Frontal cortex (tissue), 4 donors: ENCODE data around the gene ATAD3C. TPM values are rescaled to one million over a fixed set of nuclear protein-coding genes. Genes with fewer than 3 reads are reported as not detected.
"Not testable (repeated sequence)": the region's sequence is repeated elsewhere in the genome, so short reads cannot be mapped to it uniquely, and the experiment has no call there.

Experiments
- DNase-seq, 2 donors: peaks; one replicate each; pipeline ENCODE4 v3.0.0; 2012; ENCODE audit warnings: low spot score in 2 of 2
- FAIRE-seq: peaks from 2 replicates; lab custom pipeline; 2012; peaks lifted over from hg19 to GRCh38; lab: Jason Lieb, UNC
- total RNA-seq: library from RNA; depleted of rRNA; stranded (reverse); fragments of >200 nt; gene quantifications from one replicate; pipeline ENCODE4 v1.2.3, GENCODE V29; 2014
- donor health status: control.
- donor health status: control.
- donor health status: control.

ATAD3C gene
- total RNA-seq, 1 donor from 2014 or later, result not detected

DNA sequence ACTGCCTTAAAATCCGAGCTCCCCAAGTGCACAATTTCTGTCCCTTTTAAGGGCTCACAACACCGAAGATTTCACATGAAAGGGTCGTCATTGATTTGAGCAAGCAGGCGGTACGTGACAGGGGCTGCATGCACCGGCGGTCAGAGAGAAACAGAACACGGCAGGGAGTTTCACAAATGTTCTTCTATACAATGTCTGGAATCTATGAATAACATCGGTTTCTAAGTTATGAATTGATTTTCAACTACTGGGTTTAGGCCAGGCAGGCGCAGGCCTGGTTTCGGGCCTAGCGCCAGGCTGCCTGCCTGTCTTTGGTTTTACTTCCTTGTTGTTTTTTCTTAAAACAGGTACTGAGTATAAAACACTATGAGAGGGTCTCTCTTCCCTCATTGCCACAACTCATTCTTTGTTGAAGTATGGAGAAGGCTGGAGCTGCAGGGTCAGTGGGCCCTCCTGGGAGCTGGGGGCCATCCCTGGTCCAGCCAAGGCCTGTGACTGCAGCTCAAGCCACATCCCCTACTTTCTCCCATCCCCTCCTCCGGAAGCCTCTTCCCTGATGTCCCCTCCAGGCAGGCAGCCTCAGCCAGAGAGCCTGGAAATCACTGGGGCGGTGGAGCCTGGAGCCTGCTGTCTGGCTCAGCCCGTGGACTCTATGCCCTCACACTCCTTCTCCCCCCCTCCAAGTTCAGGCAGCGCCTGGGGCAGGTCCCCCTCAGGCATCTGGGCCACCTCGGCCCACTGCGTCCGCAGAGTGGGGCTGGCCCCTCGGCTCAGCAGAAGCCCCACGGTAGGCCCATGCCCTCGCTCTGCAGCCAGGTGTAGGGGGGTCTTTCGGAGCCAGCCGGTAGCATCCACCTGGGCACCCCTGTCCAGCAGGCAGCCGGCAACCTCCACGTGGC is 30.8 kb upstream of the ATAD3C start:
- FAIRE-seq (no peak), DNase-seq (no peak)

DNA sequence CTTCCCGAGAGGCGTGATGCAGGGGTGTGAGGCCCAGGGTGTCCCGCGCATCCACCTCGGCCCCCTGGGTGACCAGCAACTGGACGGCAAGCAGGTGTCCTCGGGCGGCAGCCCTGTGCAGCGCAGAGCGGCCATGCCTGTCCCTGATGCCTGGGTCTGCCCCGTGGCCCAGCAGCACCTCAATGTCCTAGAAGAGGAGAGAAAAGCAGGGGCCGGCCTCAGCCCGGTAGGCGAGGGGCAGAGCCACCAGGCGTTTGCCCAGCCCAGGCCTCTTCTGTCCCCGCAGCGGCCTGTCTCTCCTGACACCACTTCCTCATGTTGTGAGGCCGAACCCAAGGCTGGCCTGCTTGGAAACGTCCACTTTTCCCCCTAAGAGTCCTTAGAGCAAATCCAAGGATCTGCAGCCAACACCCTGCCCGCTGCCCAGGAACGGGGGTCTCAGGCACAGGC is 30.1 kb upstream of the ATAD3C start:
- FAIRE-seq (no peak), DNase-seq (no peak)

DNA sequence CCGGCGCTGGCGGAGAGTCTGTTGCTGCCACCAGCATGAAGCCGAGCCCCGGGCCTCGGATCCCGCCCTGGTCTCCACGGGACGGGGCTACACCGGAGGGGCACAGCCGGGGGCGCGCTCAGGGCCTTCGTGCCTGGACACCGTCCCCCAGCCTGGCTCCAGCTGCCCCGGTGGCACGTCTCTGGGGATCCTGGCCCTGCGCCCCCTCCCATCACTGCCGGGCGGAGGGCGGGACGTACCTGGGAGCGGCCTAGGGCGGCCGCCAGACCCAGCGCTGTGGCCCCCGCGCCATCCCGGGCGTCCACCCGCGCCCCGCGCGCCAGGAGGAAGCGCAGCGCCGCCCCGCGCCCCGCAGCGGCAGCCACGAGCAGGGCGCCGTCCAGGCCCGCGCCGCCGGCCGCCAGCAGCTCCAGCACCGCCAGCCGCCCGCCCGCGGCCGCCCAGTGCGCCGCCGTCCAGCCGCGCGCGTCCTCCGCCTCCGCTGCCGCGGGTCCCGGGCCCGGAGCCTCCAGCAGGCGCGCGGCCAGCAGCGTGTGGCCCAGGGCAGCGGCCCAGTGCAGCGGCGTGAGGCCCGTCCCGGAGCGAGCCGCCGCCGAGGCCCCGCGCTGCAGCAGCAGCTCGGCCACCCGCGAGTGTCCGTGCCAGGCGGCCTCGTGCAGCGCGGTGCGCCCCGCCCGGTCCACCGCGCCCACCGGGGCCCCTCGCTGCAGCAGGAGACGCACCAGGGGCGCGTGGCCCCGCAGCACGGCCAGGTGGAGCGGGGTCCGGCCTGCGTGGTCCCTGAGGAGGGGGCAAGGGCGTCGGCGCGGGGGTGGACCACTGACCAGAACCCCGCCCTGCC is 29.5 kb upstream of the ATAD3C start:
- DNase-seq, result peak; percentile 73

DNA sequence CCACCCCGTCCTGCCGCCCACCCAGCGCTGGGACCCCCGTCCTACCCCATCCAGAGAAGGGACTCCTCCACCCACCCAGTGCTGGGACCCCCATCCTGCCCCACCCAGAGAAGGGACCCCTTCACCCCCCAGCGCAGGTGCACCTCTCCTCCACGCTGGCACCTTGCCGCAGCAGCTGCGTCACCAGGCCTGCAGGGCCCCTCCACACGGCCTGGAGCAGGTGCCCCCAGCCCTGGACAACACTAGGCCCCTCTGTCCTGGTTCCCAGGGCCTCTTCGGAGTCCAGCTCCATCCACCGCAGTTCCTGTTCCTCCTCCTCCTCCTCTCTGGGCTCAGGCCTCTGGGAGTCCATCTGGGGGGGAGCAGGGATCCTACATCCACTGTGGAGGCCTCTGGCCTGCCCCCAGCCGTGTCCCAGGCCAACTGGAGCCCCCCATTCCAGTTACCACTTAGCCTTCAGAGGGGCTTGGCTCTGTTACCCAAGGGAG is 28.8 kb upstream of the ATAD3C start:
- DNase-seq, result peak in 1 of 2 donors; percentile 35

More for the DNA sequence above, 29.5 kb upstream of the ATAD3C start:
- no peak for FAIRE-seq

DNA sequence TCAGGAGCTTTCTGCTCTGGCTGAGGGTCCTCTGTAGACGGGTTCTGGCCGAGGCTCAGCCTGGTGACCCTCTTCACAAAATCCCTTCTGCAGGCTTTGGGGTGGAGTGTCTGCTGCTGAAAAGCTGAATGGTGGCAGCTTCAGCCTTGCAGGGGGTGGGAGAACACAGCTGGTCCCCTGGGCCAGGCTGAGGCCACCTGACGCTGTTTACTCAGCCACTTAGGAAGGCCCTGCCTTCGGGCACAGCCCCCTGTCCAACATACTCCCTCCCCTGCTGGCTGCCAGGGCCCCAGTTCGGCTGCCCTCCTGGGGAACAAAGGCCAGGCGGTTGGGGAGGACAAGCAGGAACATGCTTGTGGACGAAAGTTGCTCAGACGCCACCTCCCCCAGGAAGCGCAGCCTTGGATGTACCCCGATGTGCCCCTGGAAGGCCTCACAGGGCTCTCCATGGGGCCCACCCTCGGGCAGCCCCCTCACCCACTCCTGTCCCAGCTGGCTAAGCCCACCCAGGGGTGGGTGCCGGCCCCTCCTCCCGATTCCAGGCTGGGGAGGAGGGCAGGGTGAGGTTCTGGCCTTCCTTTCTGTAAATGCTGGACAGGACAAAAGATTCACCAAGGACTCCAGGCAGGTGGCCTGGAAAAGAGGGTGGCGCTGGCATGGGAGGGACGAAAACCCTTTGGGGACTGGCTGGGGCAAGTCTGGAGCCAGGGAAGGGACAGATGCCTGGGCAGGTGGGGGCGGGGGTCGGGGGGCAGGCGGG is 28.2 kb upstream of the ATAD3C start, which contains the start of gene ANKRD65:
Gene ANKRD65 (minus strand): TSS at position 130 of the 760 bp plus-strand sequence. CDS start 271 bp downstream, outside the sequence.
- FAIRE-seq, result no peak
- peak; percentile 26 to 61 for DNase-seq

More for the DNA sequence above, 28.8 kb upstream of the ATAD3C start:
- no peak for FAIRE-seq

DNA sequence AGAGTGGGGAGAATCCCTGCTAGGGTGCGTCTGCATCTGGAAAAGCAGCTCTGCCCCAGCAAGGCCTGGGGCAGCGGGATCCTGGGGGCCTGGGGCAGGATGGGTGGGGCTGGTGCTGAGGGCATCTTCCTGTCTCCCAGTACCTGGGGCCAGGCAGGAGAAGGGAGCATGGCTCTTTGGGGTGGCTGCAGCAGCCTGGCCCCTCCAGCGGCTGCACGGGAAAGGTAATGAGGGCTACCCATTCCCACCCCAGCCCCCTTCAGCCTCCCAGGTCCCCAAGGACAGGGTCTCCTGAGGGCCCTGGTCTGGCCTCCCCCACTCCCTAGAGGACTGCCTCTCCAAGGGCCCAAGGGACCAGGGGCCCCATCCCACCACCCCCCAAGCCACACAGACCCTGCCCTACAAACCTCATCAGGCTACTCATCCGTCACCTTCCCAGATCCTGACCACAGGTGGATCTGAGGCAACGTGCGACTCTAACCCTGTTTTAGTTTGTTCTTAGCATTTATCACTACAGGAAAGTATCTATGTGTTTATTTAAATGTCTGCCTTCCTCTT is 27.5 kb upstream of the ATAD3C start:
- no peak for DNase-seq
- FAIRE-seq, result no peak

DNA sequence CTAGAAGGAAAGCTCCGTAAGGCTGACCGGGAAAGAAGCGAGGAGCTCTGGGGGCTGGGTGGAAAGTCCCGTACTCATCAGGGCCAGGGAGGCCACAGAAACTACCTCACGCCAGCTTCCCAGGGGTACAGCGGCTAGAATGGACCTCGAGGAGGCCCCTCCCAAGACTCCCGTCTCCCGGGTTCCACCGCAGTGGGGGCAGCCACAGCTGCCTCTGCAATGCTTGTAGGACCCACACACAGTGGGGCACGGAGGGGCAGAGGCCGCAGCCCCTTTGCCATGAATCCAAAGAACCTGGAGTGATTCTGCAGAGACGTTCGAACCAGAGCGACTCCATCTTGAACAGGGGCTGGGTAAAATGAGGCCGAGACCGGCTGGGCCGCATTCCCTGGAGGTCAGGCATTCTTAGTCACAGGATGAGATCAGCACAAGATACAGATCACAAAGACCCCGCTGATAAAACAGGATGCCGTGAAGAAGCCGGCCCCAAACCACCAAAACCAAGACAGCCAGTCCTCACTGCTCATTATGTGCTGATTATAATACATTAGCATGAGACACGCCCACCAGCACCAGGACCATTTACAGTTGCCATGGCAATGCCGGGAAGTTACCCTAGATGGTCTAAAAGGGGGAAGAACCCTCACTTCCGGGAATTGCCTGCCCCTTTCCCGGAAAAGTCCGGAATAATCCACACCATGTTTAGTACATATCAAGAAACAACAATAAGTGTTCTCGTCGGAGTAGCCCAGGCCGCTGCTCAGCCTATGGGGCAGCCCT is 26.8 kb upstream of the ATAD3C start:
- FAIRE-seq (no peak), DNase-seq (no peak)

DNA sequence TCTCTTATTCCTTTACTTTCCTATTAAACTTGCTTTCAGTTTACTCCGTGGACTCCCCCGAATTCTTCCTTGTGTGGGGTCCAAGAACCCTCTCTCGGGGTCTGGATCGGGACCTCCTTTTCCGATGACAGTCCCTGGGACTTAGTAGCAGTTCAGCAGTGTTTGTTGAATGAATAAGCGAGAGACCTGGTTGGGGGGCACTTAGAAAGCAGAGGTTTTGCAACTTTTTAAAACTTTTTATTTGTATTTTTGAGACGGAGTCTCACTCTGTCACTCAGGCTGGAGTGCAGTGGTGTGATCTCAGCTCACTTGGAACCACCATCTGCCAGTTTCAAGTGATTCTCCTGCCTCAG is 26.3 kb upstream of the ATAD3C start:
- no peak for FAIRE-seq
- DNase-seq, result no peak

DNA sequence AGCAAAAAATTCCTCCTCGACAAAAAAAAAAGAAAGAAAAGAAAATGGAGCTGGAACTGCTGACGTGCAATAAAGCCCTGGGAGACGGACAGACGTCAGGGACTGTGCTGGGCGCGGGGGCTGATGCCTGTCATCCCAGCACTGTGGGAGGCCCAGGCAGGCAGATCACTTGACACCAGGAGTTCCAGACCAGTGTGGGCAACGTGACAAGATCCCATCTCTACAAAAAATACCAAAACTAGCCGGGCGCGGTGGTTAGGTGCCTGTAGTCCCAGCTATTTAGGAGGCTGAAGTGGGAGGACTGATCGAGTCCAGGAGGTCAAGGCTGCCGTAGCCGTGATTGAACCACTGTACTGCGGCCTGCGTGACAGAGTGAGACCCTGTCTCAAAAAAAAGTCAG is 24.8 kb upstream of the ATAD3C start:
- FAIRE-seq, result no peak
- no peak for DNase-seq

DNA sequence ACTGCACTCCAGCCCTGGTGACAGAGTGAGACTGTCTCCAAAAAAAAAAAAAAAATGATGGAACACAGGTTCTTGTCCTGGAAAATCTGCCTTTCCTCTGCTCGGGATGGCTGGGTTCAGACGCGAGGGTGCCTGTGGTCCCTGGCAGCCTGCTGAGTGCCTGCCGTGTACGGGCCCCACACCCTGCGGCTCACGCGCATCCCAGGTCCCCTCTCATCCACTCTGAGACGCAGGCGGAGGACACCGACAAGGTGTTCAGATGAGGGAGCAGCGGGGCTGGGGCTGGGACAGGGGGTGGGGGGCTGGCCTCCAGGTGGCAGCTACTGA is 24.1 kb upstream of the ATAD3C start:
- DNase-seq (no peak), FAIRE-seq (no peak)

DNA sequence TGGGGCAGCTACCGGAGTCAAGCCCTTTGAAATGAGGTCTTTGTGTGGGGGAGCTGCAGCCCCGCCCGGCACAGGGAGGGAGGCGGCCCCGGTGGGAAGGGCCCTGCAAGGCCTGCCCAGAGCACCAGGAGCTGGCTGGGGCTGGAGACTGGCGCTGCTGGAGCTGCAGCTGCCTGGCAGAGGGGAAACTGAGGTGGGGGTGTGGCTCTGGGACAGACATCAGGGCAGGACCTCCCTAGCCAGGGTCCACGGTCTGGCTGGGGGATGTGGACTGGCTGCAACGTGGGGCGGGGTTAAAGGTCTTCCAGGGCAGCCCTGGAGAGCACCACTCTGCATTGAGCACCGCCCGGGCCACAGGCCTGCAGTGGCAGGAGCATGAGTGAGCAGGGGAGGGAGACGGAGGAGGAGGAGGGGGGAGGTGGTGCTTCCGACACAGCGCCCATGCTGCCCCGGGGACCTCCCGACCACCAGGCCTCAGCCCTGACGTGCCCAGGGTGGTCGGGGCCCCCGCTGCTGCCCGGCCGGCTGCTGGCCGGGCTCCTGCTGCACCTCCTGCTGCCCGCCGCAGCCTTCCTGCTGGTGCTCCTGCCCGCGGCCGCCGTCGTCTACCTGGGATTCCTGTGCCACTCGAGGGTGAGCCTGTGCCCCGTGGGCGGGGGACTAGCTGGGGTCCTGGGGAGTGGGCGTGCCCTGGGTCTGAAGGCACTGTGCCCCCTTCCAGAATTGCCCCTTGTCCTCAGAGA is 23.6 kb upstream of the ATAD3C start:
- DNase-seq, result peak; percentile 57 to 81
- no peak for FAIRE-seq

DNA sequence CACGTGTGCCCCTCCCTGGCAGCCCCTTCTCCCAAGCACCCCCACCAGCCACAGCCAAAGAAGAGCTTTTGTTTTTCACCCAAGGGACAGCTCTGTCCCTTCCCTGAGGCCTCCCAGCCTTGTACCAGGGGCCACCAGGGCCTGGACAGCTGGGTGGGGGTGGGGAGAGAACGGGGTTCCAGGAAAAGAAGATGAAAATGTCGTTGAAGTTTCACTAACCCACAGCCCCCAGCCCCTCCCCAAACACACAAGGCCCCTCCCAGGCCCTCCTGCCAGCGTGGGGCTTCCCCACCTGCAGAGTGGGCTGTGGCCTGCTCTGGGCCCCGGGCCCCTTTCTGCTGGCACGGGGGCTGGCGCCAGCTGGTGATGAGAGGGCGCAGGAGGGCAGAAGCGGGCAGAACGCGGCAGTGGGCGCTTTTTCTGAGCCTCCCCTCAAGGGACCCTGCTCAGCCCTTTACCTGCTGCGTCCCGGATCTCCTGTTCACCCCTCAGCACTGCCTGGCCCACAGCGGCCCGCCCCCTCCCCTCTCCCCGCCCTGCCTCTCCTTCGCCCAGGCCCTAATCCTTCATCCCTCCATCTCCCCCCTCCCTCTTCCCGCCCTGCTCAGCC is 22.9 kb upstream of the ATAD3C start:
- no peak for FAIRE-seq
- peak; percentile 27 to 80 for DNase-seq

DNA sequence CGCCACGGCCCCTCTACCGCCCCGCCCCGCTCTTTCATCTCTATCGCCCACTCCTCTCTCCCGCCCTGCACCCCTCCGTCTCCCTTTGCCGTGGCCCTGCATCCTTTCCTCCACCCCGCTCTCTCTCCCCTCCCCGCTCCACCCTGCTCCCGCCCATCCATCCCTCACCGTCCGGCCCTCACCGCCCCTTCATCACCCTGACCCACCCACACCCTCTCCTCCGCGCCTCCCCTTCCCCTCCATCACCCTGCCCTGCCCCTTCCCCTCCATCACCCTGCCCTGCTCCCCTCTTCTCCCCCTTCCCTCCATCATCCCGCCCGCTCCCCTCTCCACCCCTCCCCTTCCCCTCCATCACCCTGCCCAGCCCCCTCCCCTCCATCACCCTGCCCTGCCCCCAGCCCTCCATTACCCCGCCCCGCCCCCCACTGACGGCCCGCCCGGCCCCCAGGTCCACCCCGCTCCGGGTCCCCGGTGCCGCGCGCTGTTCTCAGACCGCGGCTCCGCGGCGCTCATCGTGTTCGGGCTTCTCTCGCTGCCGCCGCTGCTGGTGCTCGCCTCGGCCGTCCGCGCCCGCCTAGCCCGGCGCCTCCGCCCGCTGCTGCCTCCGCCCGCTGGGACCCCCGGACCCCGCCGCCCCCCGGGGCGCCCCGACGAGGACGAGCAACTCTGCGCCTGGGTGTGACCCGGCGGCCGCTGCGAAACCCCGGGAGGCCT is 22.2 kb upstream of the ATAD3C start:
- FAIRE-seq (no peak), DNase-seq (peak; percentile 52 to 68)

DNA sequence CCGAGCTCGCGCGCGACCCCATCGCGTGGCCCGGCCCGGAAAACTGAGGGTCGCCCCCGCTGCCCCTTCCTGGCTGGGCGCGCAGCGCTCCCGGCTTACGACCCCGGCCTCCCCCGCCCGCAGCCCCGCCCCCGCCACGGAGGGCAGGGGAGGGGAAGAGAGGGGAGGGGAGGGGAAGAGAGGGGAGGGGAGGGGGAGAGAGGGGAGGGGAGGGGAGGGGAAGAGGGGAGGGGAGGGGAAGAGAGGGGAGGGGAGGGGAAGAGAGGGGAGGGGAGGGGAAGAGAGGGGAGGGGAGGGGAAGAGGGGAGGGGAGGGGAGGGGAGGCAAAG is 21.7 kb upstream of the ATAD3C start:
- peak in 1 of 2 donors; percentile 28 for DNase-seq
- FAIRE-seq, result no peak

DNA sequence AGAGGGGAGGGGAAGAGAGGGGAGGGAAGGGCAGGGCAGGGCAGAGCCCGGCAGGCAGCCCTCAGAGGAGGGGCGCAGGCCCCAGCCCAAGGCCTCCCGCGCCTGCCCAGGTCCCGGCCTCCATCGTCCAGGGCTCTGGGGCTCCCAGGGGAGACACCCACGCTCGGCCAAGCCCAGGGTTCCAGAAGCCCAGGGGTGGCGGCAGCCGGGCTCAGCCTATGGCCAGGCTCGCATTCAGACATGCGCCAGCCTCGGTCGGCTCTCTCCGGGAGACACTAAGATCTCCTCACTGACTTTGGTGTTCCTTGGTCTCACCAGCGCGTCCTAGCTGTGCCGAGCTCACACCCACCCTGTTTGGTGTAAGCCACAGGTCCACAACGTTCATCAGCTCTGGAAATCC is 21.3 kb upstream of the ATAD3C start:
- DNase-seq, result no peak
- no peak for FAIRE-seq

DNA sequence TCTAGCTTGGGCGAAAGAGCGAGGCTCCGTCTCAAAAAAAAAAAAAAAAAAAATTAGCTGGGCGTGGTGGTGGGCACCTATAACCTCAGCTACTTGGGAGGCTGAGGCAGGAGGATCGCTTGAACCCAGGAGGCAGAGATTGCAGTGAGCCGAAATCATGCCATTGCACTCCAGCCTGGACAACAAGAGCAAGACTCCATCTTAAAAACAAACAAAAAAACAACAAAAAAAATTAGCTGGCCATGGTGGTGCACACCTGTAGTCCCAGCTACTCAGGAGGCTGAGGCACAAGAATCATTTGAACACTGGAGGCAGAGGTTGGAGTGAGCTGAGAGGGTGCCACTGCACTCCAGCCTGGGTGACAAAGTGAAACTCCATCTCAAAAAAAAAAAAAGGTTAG is 20.5 kb upstream of the ATAD3C start:
- not testable (repeated sequence) for FAIRE-seq, DNase-seq

DNA sequence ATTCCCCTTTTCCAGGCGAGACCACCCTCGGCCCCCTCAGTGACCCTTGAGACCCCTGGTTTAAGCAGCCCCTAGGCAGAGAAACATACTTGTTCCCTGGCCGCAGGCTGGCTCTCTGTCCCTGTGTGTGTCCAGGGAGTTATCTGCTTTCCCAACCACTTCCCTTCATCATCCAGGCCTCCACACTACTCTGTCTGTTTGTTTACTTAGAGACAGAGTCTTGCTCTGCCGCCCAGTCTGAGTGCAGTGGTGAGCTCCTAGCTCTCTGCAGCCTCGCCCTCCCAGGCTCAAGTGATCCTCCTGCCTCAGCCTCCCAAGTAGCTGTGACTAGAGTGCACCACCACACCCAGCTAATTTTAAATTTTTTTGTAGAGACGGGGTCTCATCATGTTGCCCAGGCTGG is 19.8 kb upstream of the ATAD3C start:
- DNase-seq (peak in 1 of 2 donors; percentile 39), FAIRE-seq (no peak)
